AG04450 (cell line): ENCODE results near the gene ATF4. TPM values are rescaled to one million over a fixed set of nuclear protein-coding genes. Genes with fewer than 3 reads are reported as not detected.

Experiments
- CTCF ChIA-PET: fragments of 300-600, 350-600 bp; formaldehyde crosslinking; extraction: SDS; loops from one replicate; lab custom pipeline; 2022; ENCODE audit warnings: antibody characterized with exemption, inconsistent platforms; lab: Charles Lee
- POLR2A ChIA-PET: fragments of 350-600 bp; formaldehyde crosslinking; extraction: SDS; loops from one replicate; lab custom pipeline; 2021; ENCODE audit warnings: antibody characterized with exemption, inconsistent platforms; lab: Yijun Ruan, JAX
- DNase-seq: peaks from one replicate; pipeline ENCODE4 v3.0.0-alpha.2; 2011; ENCODE audit warnings: low read depth, low spot score
- H3K27ac ChIP-seq: one replicate; pipeline ENCODE4 v1.5.1; 2012; ENCODE audit warnings: low read depth, low read length, control low read depth
- H3K27me3 ChIP-seq: one replicate; pipeline ENCODE4 v1.6.0; 2012; ENCODE audit warnings: low read length; ENCODE audit not compliant: control insufficient read depth, insufficient read depth
- H3K4me3 ChIP-seq: 2 replicates; pipeline ENCODE4 v1.5.1; 2011; ENCODE audit warnings: mild to moderate bottlenecking, low read depth, low read length, control low read depth
- H3K9me3 ChIP-seq: 2 replicates; pipeline ENCODE4 v1.5.1; 2012; ENCODE audit warnings: low read length; ENCODE audit not compliant: control insufficient read depth, insufficient read depth
- polyA plus RNA-seq: library from polyadenylated mRNA; depleted of rRNA; stranded (reverse); fragments of >200 nt; gene quantifications from 2 replicates; pipeline ENCODE4 v1.2.3, GENCODE V29; 2011
- TF ChIP-seq, protein P1 (sequence below): IDR thresholded peaks from 2 replicates; pipeline ENCODE4 v1.5.1; 2011; ENCODE audit warnings: low read depth, low read length, control low read depth, inconsistent platforms

ATF4 gene
- polyA plus RNA-seq, 1 experiment, result 936 TPM

DNA sequence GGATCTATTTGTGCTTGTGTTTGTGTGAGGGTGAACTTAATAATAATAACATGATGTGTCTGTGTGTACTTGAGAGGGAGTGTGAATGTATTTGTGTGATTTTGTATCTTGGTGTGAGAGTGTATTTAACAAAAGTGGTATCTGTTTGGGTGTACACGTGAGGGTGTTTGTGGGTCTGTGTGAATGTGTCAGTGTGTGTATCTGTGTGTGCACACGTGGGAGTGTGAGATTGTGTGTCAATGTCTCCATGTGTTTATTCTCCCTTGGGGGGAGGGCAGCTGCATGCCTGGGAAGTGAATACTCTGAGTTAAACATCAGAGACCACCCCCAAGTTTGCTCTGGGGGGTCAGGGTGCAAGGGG lies 27.2 kb downstream of the ATF4 start:
- Histone ChIP-seq H3K27me3 (peaks cover 16% of the 10 kb centered on the region), H3K27ac (no peak overlapping the region), H3K4me3 (no peak overlapping the region), H3K9me3 (no peaks in the 10 kb centered on the region)
- TF ChIP-seq, protein P1, sequence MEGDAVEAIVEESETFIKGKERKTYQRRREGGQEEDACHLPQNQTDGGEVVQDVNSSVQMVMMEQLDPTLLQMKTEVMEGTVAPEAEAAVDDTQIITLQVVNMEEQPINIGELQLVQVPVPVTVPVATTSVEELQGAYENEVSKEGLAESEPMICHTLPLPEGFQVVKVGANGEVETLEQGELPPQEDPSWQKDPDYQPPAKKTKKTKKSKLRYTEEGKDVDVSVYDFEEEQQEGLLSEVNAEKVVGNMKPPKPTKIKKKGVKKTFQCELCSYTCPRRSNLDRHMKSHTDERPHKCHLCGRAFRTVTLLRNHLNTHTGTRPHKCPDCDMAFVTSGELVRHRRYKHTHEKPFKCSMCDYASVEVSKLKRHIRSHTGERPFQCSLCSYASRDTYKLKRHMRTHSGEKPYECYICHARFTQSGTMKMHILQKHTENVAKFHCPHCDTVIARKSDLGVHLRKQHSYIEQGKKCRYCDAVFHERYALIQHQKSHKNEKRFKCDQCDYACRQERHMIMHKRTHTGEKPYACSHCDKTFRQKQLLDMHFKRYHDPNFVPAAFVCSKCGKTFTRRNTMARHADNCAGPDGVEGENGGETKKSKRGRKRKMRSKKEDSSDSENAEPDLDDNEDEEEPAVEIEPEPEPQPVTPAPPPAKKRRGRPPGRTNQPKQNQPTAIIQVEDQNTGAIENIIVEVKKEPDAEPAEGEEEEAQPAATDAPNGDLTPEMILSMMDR, result no peak
- ChIA-PET CTCF (interaction anchor here (4.0 kb wide), 1 partner anchor 477 kb away, joined by 19 read pairs; no protein-coding TSS in a partner anchor), POLR2A (interaction anchor here (0.6 kb wide), 1 partner anchor 209 kb away, joined by 3 read pairs; no protein-coding TSS in a partner anchor)
- no peak for DNase-seq

GRCh38 chr22:39553429-39553828 lies 33.1 kb downstream of the ATF4 start:
- CTCF ChIA-PET, result interaction anchor here (1.2 kb wide), 1 partner anchor 18 kb away, joined by 3 read pairs; no protein-coding TSS in a partner anchor
- TF ChIP-seq, protein P1, result no peak
- Histone ChIP-seq H3K4me3 (no peak overlapping the region), H3K27me3 (peaks cover 55% of the 10 kb centered on the region), H3K9me3 (no peaks in the 10 kb centered on the region), H3K27ac (no peak overlapping the region)
- DNase-seq, result no peak
- POLR2A ChIA-PET, result no interaction called here

DNA sequence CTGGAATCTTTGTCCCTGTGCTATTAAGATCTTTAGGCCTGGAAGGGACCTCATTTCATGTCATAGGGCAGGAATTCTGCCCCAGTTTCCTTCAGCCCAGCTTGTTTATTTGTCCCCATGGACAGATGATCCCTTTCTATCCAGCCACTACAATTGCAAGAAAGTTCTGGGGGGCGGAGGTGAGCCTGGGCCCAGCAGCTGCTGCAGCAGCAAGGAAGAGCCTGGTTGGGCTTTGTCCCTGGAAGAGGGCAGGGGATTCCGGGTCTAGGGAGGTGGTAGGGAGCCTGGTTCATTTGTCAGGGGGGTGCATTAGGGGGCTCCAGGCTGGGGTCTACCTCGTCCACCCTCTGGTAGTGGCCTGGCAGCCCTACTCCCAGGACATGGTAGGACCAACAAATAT lies 33.8 kb downstream of the ATF4 start:
- H3K27me3 ChIP-seq, result peaks cover 63% of the 10 kb centered on the region
- no peak for DNase-seq
- POLR2A ChIA-PET, result interaction anchor here (0.7 kb wide), 1 partner anchor 792 kb away, joined by 5 read pairs; no protein-coding TSS in a partner anchor
- CTCF ChIA-PET, result interaction anchor here (0.5 to 1.6 kb wide), 3 partner anchors 19 to 566 kb away, joined by 3 to 14 read pairs (median 3); no protein-coding TSS in a partner anchor
- peak overlapping the region; percentile 21 for H3K27ac ChIP-seq
- TF ChIP-seq, protein P1, result no peak
- H3K9me3 ChIP-seq, result no peaks in the 10 kb centered on the region; the same call in 1 of the 2 replicates
- H3K4me3 ChIP-seq, result no peak overlapping the region

- DNase-seq, result no peak
- Histone ChIP-seq H3K27me3 (peaks cover 70% of the 10 kb centered on the region), H3K27ac (no peak overlapping the region), H3K4me3 (no peak overlapping the region), H3K9me3 (no peaks in the 10 kb centered on the region; the same call in 1 of the 2 replicates)
- ChIA-PET CTCF (no interaction called here), POLR2A (no interaction called here)
- TF ChIP-seq, protein P1, result peak; percentile 11; the same call in 1 of the 2 replicates
Measured at GRCh38 chr22:39556970-39557841, 36.8 kb downstream of the ATF4 start.
